NCI-H526 treated with DMSO at 0.1 percent for 48 hours (cell line): Measurements from ENCODE around the gene MYL11.
"Not testable (repeated sequence)": the region's sequence is repeated elsewhere in the genome, so short reads cannot be mapped to it uniquely, and the experiment has no call there.

ENCODE experiments used
- DNase-seq: peaks from one replicate; lab custom pipeline; 2025; lab: John Stamatoyannopoulos, UW

Gene MYL11

DNA sequence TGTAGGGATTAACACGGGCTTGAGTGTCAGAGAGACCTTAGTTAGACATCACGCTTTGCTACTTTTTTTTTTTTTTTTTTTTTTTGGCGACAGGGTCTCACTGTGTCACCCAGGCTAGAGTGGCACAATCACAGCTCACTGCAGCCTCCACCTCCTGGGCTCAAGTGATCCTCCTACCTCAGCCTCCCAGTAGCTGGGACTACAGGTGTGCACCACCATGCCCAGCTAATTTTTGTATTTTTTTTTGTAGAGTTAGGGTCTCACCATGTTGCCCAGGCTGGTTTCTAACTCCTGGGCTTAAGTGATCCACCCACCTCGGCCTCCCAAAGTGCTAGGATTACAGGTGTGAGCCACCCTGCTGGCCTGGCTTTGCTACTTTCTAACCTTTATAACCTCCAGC, 22.0 kb downstream of the MYL11 start:
- not testable (repeated sequence) for DNase-seq

DNA sequence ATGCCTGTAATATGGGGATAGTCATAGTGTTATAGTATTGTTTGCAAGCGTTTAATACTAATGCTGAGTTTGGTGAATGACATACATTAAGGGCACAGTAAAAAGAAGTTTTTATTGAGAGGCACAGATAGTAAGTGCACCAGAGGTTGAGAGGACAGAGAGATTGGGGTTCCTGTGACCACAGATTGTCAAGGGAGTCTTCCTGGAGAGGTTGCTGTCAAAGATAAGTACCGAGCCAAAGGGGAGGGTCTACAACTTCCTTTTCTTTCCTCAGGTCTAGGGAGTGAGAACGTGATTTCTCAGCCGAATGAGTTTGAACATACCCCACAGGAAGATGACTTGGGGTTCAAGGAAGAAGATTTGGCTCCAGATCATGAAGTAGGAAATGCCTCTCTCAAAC, 22.5 kb downstream of the MYL11 start:
- no peak for DNase-seq

DNA sequence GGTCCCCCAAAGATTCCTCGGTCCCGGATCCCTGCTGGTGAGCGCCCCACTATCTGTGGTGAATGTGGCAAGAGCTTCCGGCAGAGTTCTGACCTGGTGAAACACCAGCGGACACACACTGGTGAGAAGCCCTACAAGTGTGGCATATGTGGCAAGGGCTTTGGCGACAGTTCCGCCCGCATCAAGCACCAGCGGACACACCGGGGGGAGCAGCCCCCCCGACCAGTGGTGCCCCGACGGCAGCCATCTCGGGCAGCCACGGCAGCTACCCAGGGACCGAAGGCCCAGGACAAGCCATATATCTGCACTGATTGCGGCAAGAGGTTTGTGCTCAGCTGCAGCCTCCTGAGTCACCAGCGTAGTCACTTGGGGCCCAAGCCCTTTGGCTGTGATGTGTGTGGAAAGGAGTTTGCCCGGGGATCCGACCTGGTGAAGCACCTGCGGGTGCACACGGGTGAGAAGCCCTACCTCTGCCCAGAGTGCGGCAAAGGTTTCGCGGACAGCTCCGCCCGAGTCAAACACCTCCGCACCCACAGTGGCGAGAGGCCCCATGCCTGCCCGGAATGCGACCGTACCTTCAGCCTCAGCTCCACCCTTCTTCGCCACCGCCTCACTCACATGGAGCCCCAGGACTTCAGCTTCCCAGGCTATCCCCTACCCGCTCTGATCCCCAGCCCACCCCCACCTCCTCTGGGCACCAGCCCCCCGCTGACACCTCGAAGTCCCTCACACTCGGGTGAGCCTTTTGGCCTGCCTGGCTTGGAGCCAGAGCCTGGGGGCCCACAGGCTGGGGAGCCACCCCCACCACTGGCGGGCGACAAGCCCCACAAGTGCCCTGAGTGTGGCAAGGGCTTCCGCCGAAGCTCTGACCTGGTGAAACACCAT, 23.4 kb downstream of the MYL11 start:
- DNase-seq = no peak

- DNase-seq = no peak
Measured at GRCh38 chr16:30398661-30399434, 24.2 kb downstream of the MYL11 start.

DNA sequence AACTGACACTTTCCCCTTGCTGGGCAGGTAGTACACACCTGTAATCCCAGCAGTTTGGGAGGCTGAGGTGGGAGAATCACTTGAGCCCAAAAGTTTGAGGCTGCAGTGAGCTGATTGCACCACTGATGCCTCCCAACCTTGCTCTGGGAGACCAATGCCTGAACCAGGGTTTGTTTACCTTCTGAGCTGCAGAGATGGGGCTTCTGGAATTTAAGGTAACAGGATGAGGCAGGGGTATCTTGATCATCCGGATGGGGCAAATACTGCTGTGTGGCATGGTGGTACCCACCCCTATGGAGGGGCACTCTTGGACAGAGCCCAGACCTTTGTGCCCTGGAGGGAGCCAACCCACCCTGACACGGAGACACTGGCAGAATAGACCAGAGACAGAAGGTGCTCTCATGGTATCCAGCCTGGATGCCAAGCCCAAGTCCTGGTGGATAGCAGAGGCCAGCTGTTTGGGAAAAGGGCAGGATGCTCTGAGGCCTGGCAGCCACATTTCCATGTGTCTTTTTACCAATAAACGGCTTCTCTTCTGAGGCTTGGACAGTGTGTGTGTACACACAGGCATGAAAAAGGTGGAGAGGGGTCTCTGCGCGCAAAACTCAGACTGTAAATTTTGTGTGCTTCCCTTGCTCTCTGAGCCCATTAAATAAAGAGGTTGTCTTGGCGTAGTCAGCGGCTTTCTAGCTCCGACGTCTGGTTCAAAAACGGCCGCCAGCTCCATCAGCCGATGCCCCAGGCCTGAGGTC, 25.0 kb downstream of the MYL11 start:
- no peak for DNase-seq

DNA sequence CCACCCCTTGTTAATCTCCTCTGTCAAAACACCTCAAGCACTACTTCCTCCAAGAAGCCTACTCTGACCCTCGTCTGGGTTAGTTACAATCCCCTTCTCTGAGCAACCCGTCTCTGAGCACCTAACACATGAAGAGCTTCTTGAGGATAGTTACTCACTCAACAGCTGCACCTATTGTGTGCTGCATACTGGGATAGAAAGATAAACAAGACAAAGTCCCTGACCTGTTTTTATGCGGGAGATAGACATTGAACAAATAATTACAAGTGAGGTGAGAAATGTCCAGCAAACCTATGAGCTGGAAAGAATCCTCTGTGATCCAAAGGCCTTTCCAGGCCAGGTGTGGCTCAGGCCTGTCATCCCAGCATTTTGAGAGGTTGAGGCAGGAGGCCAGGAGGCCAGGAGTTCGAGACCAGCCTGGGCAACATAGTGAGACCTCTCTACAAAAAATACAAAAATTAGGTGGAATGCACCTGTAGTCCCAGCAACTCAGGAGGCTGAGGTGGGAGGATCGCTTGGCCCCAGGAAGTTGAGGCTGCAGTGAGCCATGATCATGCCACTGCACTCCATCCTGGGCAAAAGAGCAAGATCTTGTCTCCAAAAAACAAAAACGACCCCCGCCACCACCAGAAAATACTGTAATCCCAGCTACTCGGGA, 27.3 kb downstream of the MYL11 start:
- DNase-seq = no peak

GRCh38 chr16:30406795-30407101, 32.1 kb downstream of the MYL11 start:
- no peak for DNase-seq

- peak; percentile 78 for DNase-seq
Measured at GRCh38 chr16:30407102-30407803, 32.7 kb downstream of the MYL11 start, which contains the start of gene ZNF771. ZNF771 (plus strand) TSS chr16:30407606; CDS start chr16:30408054, 448 bp downstream.

- DNase-seq = peak; percentile 33
Measured at GRCh38 chr16:30407804-30408534, 33.4 kb downstream of the MYL11 start.

DNA sequence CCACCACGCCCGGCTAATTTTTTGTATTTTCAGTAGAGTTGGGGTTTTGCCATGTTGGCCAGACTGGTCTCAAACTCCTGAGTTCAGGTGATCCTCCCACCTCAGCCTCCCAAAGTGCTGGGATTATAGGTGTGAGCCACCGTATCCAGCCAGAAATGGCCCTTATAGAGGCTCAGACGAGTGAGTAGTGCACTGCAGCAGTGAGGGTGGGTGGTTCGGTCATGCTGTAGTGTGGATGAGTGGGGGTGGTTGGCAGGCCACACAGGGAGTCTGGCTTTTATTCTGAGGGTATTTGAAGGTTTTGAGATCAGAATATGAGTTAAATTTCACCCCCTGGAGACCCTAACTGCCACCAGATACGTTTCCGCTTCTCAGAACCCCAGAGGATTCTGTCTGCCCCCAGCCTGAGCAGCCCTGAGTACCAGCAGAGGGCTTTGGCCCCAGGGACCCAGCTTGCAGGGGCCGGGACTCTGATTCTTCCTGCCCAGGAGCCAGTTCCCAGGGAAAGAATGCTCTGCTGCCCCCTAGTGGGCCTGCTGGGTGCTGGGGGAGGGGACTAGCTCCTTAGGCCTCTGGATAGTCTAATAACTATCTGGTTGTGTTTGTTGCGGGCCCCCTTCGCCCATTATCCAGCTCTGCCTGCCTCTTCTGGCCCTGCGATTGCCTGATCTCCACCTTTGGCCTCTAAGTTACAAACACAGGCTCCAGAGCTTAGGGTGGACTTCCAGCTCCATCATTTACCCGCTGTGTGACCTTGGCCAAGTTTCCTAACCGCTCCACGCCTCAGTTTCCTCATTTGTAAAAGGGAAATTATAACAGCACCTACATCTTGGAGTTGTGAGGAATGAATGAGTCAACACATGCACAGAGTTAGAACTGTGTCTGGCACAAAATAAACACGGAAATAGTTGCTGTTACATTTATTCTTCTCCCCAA, 34.8 kb downstream of the MYL11 start:
- DNase-seq = peak; percentile 74

DNA sequence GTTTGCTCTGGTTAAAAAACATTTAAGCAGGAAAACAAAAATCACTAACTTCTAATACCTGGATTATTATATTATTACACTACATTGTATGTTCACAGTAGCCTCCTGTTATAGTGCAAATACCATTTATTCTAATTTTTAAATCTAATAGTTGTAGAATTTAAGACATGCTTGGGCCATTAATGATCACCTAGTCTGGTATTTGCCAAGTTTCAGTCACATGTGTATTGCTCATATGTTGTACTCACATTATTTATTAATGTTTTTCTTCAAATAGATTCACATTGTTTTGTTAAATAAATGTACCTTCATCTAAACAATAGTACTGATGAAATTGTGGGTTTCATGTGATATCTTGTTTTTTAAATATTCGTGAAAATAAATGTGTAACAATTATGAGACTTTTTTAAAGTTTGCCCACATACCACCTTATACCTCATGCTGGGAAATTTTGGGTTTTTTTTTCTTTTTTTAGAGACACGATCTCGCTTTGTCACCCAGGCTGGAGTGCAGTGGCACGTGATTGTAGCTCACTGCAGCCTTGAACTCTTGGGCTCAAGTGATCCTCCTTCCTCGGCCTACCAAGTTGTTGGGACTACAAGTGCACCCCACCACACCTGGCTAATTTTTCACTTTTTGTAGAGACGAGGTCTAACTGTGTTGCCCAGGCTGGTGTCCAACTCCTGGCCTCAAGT, 38.7 kb downstream of the MYL11 start:
- no peak for DNase-seq

- no peak for DNase-seq
Measured at GRCh38 chr16:30414159-30414558, 39.6 kb downstream of the MYL11 start.

- no peak for DNase-seq
Measured at GRCh38 chr16:30416047-30416603, 41.5 kb downstream of the MYL11 start.

DNA sequence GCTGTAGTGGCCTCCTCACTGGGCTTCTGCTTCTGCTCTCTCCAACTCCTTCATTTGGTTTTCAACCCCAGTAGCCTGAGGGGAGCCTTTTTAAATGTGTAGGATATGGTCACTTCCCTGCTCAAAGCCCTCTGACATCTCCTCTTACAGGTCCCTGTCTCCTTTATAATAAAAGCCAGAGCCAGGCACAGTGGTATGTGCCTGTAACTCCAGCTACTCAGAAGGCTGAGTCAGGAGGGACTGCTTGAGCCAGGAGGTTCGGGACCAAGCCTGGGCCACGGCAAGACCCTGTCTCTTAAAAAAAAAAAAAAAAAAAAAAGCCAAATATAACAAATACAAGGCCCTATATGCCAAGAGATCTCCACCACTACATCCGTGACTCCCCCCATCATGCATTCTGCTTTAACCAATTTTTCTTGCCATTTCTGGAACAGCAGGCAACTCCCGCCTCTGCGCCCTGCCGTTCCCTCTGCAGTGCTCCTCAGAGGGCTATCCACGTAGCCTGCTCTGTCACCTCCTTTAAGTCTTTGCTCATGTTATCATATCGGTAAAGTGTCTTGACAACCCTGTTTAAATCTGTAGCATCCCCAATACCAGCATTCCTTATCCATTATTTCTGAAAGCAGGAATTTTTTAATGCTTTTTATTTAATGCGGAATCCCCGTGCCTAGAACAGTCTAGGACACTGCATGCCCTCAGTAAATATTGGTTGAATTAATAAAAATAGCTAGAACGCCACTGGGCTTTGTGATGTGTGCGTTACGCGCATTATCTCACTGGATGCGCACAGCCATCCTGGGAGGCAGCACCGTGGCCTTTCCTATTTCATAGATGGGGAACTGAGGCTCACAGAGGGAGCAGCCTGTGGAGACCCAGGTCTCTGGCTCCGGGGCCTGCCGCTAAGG, 42.3 kb downstream of the MYL11 start:
- no peak for DNase-seq

- DNase-seq = peak; percentile 85
Measured at GRCh38 chr16:30417529-30418349, 43.1 kb downstream of the MYL11 start.

DNA sequence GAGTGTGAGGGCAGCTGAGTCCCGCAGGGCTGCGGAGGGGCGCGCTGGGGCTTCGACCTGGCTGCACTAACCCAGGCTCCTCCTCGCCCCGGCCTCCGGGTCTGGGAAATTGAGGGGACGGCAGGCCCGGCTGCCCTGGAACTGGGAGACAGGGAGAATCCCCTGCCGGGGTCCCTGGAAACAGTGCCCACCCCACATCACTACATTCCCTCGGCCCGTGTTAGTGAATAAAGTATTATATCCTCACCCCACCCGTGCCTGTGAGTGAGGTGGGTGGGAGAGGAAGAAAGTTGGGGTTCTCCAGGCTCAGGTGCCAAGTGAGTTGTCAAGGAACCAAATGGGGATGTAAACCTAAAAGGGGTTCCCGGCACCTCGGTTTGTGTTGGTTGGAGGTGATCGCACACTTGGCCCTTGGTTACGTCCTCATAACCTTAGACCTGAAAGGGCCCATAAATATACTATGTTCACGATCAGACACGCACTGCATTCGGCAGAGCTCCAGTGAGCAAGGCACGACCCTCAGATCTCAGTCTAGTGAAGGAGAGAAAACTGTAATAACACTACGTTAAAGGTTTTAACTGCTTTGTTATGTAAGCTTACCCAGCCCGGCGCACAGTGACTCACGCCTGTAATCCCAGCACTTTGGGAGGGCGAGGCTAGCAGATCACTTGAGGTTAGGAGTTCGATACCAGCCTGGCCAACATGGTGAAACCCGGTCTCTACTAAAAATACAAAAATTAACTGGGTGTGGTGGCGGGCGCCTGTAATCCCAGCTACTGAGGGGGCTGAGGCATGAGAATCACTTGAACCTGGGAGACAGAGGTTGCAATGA, 44.0 kb downstream of the MYL11 start:
- DNase-seq = no peak
